Heart left ventricle (tissue), 16 donors: ENCODE data around the gene MYOZ3. TPM values are rescaled to one million over a fixed set of nuclear protein-coding genes. Genes with fewer than 3 reads are reported as not detected.

Source experiments
- ATAC-seq, 4 donors: fragments of 200-7000 bp; cut with Tn5 transposase; one replicate each; pipeline ENCODE4 v1.9.1; 2020 to 2022; ENCODE audit warnings: moderate library complexity in 4 of 4, mild to moderate bottlenecking in 3 of 4, moderate number of reproducible peaks in 1 of 4
- DNase-seq, 5 donors: peaks; one replicate each; pipeline ENCODE4 v3.0.0-alpha.2; 2020
- H3K27ac ChIP-seq, 12 donors: fragments of 200-600 bp; sonication (generic) in 4 of 12; one replicate each; pipeline versions ENCODE4 v1.5.0 to v1.8.0; 2016 to 2022; ENCODE audit warnings: mild to moderate bottlenecking in 2 of 12
- H3K27me3 ChIP-seq, 9 donors: fragments of 200-600 bp; sonication (generic) in 2 of 9; one replicate each; pipeline versions ENCODE4 v1.5.1 to v1.8.0; 2016 to 2022; ENCODE audit warnings: mild to moderate bottlenecking in 3 of 9
- H3K36me3 ChIP-seq, 9 donors: fragments of 200-600 bp; sonication (generic) in 2 of 9; one replicate each; pipeline versions ENCODE4 v1.5.0 to v1.8.0; 2018 to 2022; ENCODE audit warnings: mild to moderate bottlenecking in 2 of 9
- H3K4me1 ChIP-seq, 12 donors: fragments of 200-600 bp; sonication (generic) in 4 of 12; one replicate each; pipeline versions ENCODE4 v1.5.0 to v1.8.0; 2016 to 2022; ENCODE audit warnings: mild to moderate bottlenecking in 3 of 12
- H3K4me3 ChIP-seq, 12 donors: fragments of 200-600 bp; sonication (generic) in 4 of 12; one replicate each; pipeline versions ENCODE4 v1.5.0 to v1.8.0; 2017 to 2022; ENCODE audit warnings: mild to moderate bottlenecking in 9 of 12, moderate library complexity in 4 of 12
- H3K9me3 ChIP-seq, 12 donors: fragments of 200-600 bp; sonication (generic) in 4 of 12; one replicate each; pipeline versions ENCODE4 v1.5.0 to v1.8.0; 2016 to 2022; ENCODE audit warnings: mild to moderate bottlenecking in 1 of 12
- POLR2A ChIP-seq, 2 donors: fragments of 450-650 bp; IDR thresholded peaks; one replicate each; pipeline ENCODE4 v1.6.1; 2017; ENCODE audit warnings: antibody characterized with exemption in 2 of 2, mild to moderate bottlenecking in 2 of 2, moderate library complexity in 2 of 2
- WGBS, 4 donors: extraction: QIAGEN DNeasy Blood & Tissue Kit in 2 of 4; methylation state at CpG; one replicate each; pipeline versions ENCODE4 v1.1.5 to v1.1.7; 2013 to 2018; 5-methylcytosine and 5-hydroxymethylcytosine counted together
- intact Hi-C, 10 donors: fragments of 100-400 bp; cut with DNase I; formaldehyde crosslinking; loops; one replicate each; pipeline versions ENCODE4 v1.11.1 to v1.14.2; 2022
- polyA plus RNA-seq, 2 donors: library from polyadenylated mRNA; stranded (reverse); fragments of 200-250 nt; gene quantifications; one replicate each; pipeline ENCODE4 v1.2.3, GENCODE V29; 2013
- total RNA-seq, 9 donors: library from RNA; depleted of rRNA in 2 of 9; stranded (reverse); fragments of >200 nt in 2 of 9; fragmentation: NEBNext Ultra II Directional in 3 of 9; extraction: Animal tissue kit (Norgen Biotek cat#: 25700) in 3 of 9; gene quantifications; one replicate each; pipeline versions ENCODE4 v1.1.0 to v1.2.4, GENCODE V29; 2016 to 2023
- TF ChIP-seq, protein P1 (sequence below), 12 donors: fragments of 200-600 bp; sonication (generic) in 4 of 12; IDR thresholded peaks; one replicate each; pipeline versions ENCODE4 v1.5.0 to v1.8.0; 2018 to 2022; ENCODE audit warnings: antibody characterized with exemption in 12 of 12, mild to moderate bottlenecking in 5 of 12
- donor health status: ischemic (EF 13 %, LVEDD 7.1; RV severe dilation, severe dysfunction).
- donor health status: healthy with polysubstance abuse.
- donor health status: DM: no; HTN: yes; CAD: no.
- donor health status: DM: no; HTN: no; CAD: no.
- donor health status: ischemic (EF 25% LVEDD 6.9; RV normal size, moderate dysfunction).
- donor health status: ischemic (EF 25% LVEDD 5.7; RV mildly dilated, moderate dysfunction).
- donor health status: healthy.
- donor health status: DM: yes; HTN: yes; CAD: no.
- donor health status: ischemic (EF 35%, LVEDD 5.7; RV mildly dilated, moderate dysfunction).
- donor health status: nonischemic (EF 11% LVEDD 7.7; RV severe dilation, severe dysfunction).
- donor health status: DM: yes; HTN: yes; CAD: no.
- donor health status: PGD.
- donor health status: ischemic (EF 29% LVEDD 5.4; RV normal size, mild dysfunction).
- donor health status: nonischemic (EF 23%, LVEDD 6.1; RV moderate dilation, normal function).

The MYOZ3 gene
- total and polyA plus RNA-seq, 11 donors = 1.2 to 10.2 (median 4.6) TPM

DNA sequence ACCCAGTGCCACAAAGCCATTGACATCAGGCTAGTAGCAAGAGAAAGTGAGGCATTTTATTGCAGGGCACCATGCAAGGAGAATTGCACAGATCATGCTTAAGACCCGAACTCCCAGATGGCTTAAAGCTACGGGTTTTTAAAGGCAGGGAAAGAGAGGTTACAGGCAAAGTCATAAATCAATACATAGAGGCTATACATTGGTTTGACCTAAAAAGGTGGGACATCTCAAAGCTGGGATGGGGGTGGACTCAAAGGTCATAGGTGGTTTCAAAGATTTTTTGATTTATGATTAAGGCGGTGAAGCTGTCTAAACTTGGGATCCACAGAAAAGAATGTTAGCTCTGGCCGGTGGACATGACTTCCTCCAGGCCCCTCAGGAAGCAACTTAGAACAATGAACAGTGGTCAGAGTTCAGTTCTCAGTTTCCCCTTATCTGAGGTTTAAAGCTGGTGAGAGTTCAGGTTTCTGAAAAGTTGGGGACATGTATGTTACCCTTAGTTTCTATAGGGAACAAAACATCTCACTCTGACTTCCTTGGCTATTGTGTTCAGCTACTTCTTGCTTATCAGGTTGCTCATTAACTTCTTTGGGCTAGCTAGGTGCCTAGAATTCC lies 45.8 kb downstream of the MYOZ3 start:
- Histone ChIP-seq H3K4me1 (peaks cover 0 to 8% (median 0%) of the 10 kb centered on the region in 12 donors), H3K36me3 (peaks cover 0 to 50% (median 41%) of the 10 kb centered on the region in 9 donors), H3K27ac (no peak overlapping the region), H3K9me3 (no peaks in the 10 kb centered on the region), H3K27me3 (no peaks in the 10 kb centered on the region), H3K4me3 (no peak overlapping the region)
- intact Hi-C loops = loop anchor here in 3 of 10 donors (10.0 kb wide), 1 partner anchor 138 kb away; the partner anchor contains the start of gene IRGM (in 3 of the 3)
- ATAC-seq = no peak
- DNase-seq = no peak
- WGBS, 4 donors = 68 to 82% (median 72%) methylated on average over 4 of the region's 4 CpGs
- no peak for TF ChIP-seq POLR2A (IDR thresholded peaks at IDR 0.05)
- TF ChIP-seq, protein P1, sequence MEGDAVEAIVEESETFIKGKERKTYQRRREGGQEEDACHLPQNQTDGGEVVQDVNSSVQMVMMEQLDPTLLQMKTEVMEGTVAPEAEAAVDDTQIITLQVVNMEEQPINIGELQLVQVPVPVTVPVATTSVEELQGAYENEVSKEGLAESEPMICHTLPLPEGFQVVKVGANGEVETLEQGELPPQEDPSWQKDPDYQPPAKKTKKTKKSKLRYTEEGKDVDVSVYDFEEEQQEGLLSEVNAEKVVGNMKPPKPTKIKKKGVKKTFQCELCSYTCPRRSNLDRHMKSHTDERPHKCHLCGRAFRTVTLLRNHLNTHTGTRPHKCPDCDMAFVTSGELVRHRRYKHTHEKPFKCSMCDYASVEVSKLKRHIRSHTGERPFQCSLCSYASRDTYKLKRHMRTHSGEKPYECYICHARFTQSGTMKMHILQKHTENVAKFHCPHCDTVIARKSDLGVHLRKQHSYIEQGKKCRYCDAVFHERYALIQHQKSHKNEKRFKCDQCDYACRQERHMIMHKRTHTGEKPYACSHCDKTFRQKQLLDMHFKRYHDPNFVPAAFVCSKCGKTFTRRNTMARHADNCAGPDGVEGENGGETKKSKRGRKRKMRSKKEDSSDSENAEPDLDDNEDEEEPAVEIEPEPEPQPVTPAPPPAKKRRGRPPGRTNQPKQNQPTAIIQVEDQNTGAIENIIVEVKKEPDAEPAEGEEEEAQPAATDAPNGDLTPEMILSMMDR (IDR thresholded peaks at IDR 0.05) = no peak

DNA sequence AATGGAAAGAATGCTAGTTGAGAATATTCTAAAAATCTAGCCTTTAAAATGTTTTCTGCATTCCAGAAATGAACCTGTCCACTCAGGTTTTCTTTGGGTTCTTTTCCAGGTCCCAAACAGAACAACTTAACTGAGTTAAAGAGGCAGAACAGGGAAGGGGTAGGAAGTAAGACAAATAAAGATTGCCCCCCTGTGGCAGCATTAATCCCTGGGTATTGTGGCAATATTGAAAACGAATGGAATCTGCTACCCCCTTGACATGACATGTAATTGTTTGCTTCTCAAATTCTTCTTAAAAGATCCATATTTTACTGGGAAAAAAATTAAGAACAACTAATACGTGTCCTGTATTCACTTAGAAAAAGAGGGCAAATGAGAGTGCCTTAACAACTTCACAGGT lies 49.1 kb downstream of the MYOZ3 start:
- no peak overlapping the region for H3K27ac ChIP-seq
- H3K36me3 ChIP-seq = peaks cover 0 to 83% (median 73%) of the 10 kb centered on the region in 9 donors
- ATAC-seq (no peak), DNase-seq (no peak)
- H3K4me3 ChIP-seq = no peak overlapping the region
- WGBS, 4 donors = 56 to 60% (median 59%) methylated on average over 2 of the region's 2 CpGs
- TF ChIP-seq POLR2A (IDR thresholded peaks at IDR 0.05) = no peak
- TF ChIP-seq, protein P1 (IDR thresholded peaks at IDR 0.05) = peak in 11 of 12 donors; percentile 9 to 50 (median 28)
- no peaks in the 10 kb centered on the region for H3K9me3 ChIP-seq
- intact Hi-C loops = loop anchor here in 3 of 10 donors (2.0 to 10.0 kb wide), 2 partner anchors 135 to 149 kb away; partner anchors contain the start of gene IRGM (in 2 of the 3)
- no peaks in the 10 kb centered on the region for H3K27me3 ChIP-seq
- H3K4me1 ChIP-seq = peaks cover 0 to 8% (median 0%) of the 10 kb centered on the region in 12 donors

GRCh38 chr5:150723845-150724244 lies 62.8 kb downstream of the MYOZ3 start:
- no peak for ATAC-seq
- Histone ChIP-seq H3K27me3 (no peaks in the 10 kb centered on the region), H3K4me3 (no peak overlapping the region), H3K36me3 (peaks cover 0 to 98% (median 97%) of the 10 kb centered on the region in 9 donors), H3K27ac (no peak overlapping the region), H3K9me3 (no peaks in the 10 kb centered on the region), H3K4me1 (no peaks in the 10 kb centered on the region)
- TF ChIP-seq, protein P1 (IDR thresholded peaks at IDR 0.05) = no peak
- no peak for TF ChIP-seq POLR2A (IDR thresholded peaks at IDR 0.05)
- intact Hi-C loops = no loop called here
- no peak for DNase-seq
- 68 to 91% (median 91%) methylated on average over 2 of the region's 2 CpGs for WGBS, 4 donors

Other genes starting within 250 kb of the MYOZ3 start
- gene CD74, start 248.3 kb upstream of the MYOZ3 start, total RNA-seq = 1,000 to 10,000 TPM in 2 of 9 donors, 100 to 1,000 TPM in 7; 139 to 2,756 (median 300) TPM
- 100 to 1,000 TPM; 147 to 208 TPM for gene CD74, start 248.3 kb upstream of the MYOZ3 start, polyA plus RNA-seq
- gene RPS14, start 211.5 kb upstream of the MYOZ3 start, total RNA-seq = 1,000 to 10,000 TPM; 1,031 to 1,428 (median 1,294) TPM
- gene RPS14, start 211.5 kb upstream of the MYOZ3 start, polyA plus RNA-seq = 1,000 to 10,000 TPM; 1,822 to 3,474 TPM
- gene NDST1, start 153.1 kb upstream of the MYOZ3 start, total RNA-seq = 100 to 1,000 TPM in 2 of 9 donors, 10 to 100 TPM in 7; 50.2 to 156 (median 68.5) TPM
- 10 to 100 TPM; 32.1 to 53.5 TPM for gene NDST1, start 153.1 kb upstream of the MYOZ3 start, polyA plus RNA-seq
- 100 to 1,000 TPM; 444 to 782 (median 590) TPM for gene SYNPO, start 20.6 kb upstream of the MYOZ3 start, total RNA-seq
- gene SYNPO, start 20.6 kb upstream of the MYOZ3 start, polyA plus RNA-seq = 100 to 1,000 TPM; 304 to 791 TPM
- gene RBM22, start 39.8 kb downstream of the MYOZ3 start, total RNA-seq = 10 to 100 TPM; 23.5 to 42.3 (median 28.0) TPM
- 10 to 100 TPM; 19.2 to 24.6 TPM for gene RBM22, start 39.8 kb downstream of the MYOZ3 start, polyA plus RNA-seq
- 10 to 100 TPM; 41.6 to 70.6 (median 50.4) TPM for gene DCTN4, start 97.8 kb downstream of the MYOZ3 start, total RNA-seq
- gene DCTN4, start 97.8 kb downstream of the MYOZ3 start, polyA plus RNA-seq = 10 to 100 TPM; 18.9 to 31.8 TPM
- 10 to 100 TPM in 7 of 9 donors, 1 to 10 TPM in 2; 7.1 to 27.3 (median 19.1) TPM for gene SMIM3, start 117.5 kb downstream of the MYOZ3 start, total RNA-seq
- gene SMIM3, start 117.5 kb downstream of the MYOZ3 start, polyA plus RNA-seq = 10 to 100 TPM; 16.0 to 45.6 TPM
- not detected for gene IRGM, start 185.3 kb downstream of the MYOZ3 start, total RNA-seq
- gene IRGM, start 185.3 kb downstream of the MYOZ3 start, polyA plus RNA-seq = under 1 TPM in 1 of 2 donors, not detected in 1; 0.07 TPM
- gene ZNF300, start 243.7 kb downstream of the MYOZ3 start, total RNA-seq = 1 to 10 TPM in 4 of 9 donors, under 1 TPM in 5; 0.30 to 1.3 (median 0.69) TPM
- gene ZNF300, start 243.7 kb downstream of the MYOZ3 start, polyA plus RNA-seq = 1 to 10 TPM; 1.2 to 1.3 TPM